ENCODE data around the gene FFAR1.

Gene FFAR1

DNA sequence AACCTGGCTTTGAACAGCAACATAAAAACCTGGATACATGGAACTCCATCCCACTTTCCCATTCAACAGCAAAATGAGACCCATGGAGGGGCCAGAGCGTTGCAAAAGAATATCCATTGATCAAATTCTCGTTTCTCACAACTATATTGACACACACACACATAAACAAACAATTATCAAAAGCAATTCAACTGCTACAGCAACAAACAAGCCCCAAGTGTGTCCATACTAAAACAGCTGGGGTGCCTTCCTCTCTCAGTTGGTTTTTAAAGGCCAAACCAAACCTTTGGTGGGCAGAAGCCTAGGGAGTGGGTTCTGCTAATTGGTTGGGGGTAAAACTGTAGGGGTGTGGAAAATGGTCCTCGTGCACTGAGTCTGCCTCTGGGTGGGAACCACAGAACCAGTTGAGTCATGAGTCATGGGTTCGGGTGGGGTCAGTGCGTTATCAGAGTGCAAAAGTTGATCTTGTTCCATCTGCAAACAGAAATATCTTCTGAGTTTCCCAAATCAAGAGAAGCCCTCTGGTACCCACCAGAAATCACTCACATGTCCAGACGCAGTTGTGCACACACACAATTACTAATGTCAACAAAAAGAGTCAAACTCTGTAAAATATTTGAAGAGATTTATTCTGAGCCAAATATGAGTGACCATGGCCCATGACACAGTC is 41.6 kb downstream of the FFAR1 start:
- DNase-seq (ENCODE audit: low read depth, low spot score): no peak

DNA sequence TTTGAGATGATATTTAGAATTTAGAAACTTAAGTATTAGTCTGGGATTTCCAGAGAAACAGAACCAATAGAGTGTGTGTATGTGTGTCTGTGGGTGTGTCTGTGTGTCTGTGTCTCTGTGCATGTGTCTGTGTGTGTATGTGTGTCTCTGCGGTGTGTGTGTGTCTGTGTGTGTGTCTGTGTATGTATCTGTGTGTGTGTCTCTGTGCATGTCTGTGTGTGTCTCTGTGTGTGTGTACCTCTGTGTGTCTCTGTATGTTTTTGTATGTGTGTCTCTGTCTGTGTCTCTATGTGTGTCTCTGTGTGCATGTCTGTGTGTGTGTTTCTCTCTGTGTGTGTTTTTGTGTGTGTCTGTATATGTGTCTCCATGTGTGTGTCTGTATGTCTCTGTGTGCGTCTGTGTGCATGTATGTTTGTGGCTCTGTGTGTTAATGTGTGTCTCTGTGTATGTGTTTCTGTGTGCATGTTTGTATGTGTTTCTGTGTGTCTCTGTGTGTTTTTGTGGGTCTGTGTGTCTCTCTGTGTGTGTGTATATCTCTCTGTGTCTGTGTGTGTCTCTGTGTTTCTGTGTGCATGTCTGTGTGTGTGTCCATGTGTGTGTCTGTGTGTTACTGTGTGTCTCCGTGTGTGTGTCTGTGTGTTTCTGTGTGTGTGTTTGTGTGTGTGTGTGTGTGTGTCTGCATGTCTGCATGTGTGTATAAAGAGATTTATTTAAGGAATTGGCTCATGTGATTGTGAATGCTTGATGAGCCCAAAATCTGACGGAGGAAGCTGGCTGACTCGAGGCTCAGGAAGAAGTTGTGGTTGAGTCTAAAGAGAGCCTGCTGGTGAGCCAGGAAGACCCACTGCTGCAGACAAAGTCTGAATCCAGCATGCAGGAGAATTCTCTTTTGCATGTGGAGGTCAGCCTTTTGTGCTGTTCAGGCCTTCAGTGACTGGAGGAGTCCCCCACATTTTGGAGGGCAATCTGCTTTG is 45.3 kb downstream of the FFAR1 start:
- no peak for DNase-seq (ENCODE audit: low read depth, low spot score)

DNA sequence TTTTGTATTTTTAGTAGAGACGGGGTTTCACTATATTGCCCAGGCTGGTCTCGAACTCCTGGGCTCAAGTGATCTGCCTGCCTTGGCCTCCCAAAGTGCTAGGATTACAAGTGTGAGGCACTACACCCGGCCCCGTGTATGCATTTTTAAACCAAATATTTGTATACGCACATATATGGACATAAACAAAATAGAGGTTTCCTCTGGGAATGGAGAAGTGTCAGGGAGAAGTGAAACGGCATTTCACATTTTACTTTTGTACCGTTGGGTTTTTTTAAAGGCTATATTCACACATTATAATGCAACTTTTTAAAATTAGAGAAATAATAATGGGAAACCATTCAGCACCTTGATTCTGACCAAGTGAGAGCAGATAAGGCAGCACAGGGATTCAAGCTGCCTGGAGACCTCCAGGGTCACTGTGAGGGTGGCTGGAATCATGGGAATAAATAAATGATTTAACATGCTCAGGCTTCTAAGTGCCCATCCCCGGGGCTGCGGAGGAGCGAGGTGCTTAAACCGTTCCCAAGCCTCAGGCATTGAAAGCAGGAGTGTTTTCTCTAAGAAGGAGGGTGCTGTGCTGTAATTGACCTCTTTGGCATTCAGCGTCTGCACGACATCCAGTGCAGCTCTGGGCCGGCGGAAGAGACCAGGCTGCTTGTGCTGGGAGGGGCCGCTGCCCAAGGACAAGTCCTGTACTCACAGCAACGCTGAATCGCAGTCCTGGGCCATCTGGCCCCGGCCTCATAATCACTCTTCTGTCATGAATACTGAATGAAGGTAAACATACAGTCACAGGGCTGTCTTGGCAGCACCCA is 47.9 kb downstream of the FFAR1 start:
- no peak for DNase-seq (ENCODE audit: low read depth, low spot score)

DNA sequence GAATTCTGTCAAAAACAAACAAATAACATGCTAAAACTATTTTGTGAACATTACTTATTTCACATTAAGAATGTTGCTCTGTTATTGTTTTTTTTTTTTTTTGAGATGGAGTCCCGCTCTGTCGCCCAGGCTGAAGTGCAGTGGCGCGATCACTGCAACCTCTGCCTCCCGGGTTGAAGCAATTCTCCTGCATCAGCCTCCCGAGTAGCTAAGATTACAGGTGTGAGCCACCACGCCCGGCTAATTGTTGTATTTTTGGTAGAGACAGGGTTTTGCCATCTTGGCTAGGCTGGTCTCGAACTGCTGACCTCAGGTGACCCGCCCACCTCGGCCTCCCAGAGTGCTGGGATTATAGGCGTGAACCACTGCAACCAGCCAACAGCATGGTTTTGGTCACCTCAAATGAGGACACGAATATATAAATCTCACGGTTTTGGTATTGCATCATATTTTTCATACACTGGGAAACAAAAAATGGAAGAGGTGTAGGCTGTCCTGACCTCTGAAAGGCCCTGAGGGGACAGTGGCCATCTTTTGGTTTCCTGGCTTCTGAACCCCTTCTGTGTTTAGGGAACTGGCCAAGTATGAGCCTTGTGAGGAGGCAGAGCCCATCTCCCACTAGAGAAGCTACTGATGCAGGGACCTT is 48.7 kb downstream of the FFAR1 start:
- DNase-seq (ENCODE audit: low read depth, low spot score): no peak

DNA sequence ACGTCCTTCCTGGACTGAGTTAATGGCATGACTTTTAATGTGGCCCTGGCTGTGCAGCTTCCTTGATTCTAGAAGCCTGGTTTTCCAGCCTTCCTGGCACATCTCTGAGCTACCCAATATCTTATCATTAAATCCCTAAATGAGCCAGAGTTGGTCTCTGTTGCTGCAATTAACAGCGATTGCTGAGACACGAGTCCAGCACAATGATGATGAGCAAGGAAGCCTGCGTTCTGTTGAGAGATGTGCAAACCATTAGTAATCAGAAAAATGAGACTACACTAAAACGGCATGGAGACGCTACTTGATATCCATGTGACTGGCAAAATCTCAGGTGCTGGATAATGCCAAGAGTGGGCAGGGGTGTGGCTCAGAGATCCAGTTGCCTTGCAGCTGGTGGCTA is 49.4 kb downstream of the FFAR1 start:
- DNase-seq (ENCODE audit: low read depth, low spot score): no peak

All from astrocyte of the hippocampus (primary cell).